K562 (cell line): Measurements from ENCODE around the gene PSMG3. TPM values are rescaled to one million over a fixed set of nuclear protein-coding genes. Genes with fewer than 3 reads are reported as not detected.

Experiments used
- ARNT ChIP-seq, 2 experiments: fragments of 450-650 bp; IDR thresholded peaks; 2 replicates each; pipeline ENCODE4 v1.6.1; 2016; ENCODE audit warnings: mild to moderate bottlenecking in 1 of 2
- ATF4 ChIP-seq: fragments of 450-650 bp; formaldehyde crosslinking; IDR thresholded peaks from 2 replicates; pipeline ENCODE4 v1.4.0; 2022; ENCODE audit warnings: mild to moderate bottlenecking, moderate library complexity
- CBX1 ChIP-seq: sonication (generic); IDR thresholded peaks from 2 replicates; pipeline ENCODE4 v1.6.1; 2016; ENCODE audit warnings: antibody characterized with exemption, low read depth, mild to moderate bottlenecking
- CHD1 ChIP-seq: fragments of 200-600 bp; sonication (generic); IDR thresholded peaks from one replicate; pipeline ENCODE4 v1.6.1; 2012; ENCODE audit warnings: mild to moderate bottlenecking, moderate library complexity, low read length, inconsistent platforms
- GATAD2B ChIP-seq: fragments of 450-650 bp; IDR thresholded peaks from 2 replicates; pipeline ENCODE4 v1.6.1; 2017; ENCODE audit warnings: mild to moderate bottlenecking, borderline replicate concordance
- RBM17 ChIP-seq: fragments of 200-400 bp; formaldehyde crosslinking; IDR thresholded peaks from 2 replicates; pipeline ENCODE4 v1.6.1; 2017; ENCODE audit warnings: low read depth, mild to moderate bottlenecking, low read length, borderline replicate concordance
- RCOR1 ChIP-seq, 2 experiments: IDR thresholded peaks; 2 replicates each; pipeline ENCODE4 v1.6.1; 2012; ENCODE audit warnings: low read depth in 2 of 2, low read length in 2 of 2, borderline replicate concordance in 1 of 2, improper control_type of control experiment in 1 of 2
- REST ChIP-seq, 2 experiments: fragments of 450-650 bp; formaldehyde crosslinking in 1 of 2; IDR thresholded peaks; 2 replicates each; pipeline versions ENCODE4 v1.4.0 to v1.6.1; 2014 to 2020; ENCODE audit warnings: mild to moderate bottlenecking in 2 of 2, borderline replicate concordance in 1 of 2, low read depth in 1 of 2
- THRA ChIP-seq: fragments of 450-650 bp; IDR thresholded peaks from 2 replicates; pipeline ENCODE4 v1.6.1; 2017; ENCODE audit warnings: mild to moderate bottlenecking, moderate library complexity
- ZNF23 ChIP-seq: fragments of 250-450 bp; sonication (Bioruptor Pico); IDR thresholded peaks from 2 replicates; pipeline ENCODE4 v1.4.0; 2020; ENCODE audit warnings: mild to moderate bottlenecking
- ZNF324 ChIP-seq: fragments of 250-450 bp; sonication (Bioruptor Pico); IDR thresholded peaks from 2 replicates; pipeline ENCODE4 v1.4.0; 2020; ENCODE audit warnings: mild to moderate bottlenecking
- ZNF347 ChIP-seq: fragments of 450-650 bp; formaldehyde crosslinking; IDR thresholded peaks from 2 replicates; pipeline ENCODE4 v1.4.0; 2020; ENCODE audit warnings: low read depth, mild to moderate bottlenecking, moderate library complexity
- ZNF778 ChIP-seq: fragments of 450-650 bp; formaldehyde crosslinking; IDR thresholded peaks from 2 replicates; pipeline ENCODE4 v1.4.0; 2020; ENCODE audit warnings: mild to moderate bottlenecking, moderate library complexity
- polyA plus RNA-seq, 8 experiments: library from polyadenylated mRNA; depleted of rRNA in 4 of 8; stranded (reverse) in 5 of 8; unstranded in 3 of 8; fragments of >200 nt; fragmentation: Nextera tagmentation in 2 of 8; fragmentation: Illumina TruSeq in 1 of 8; extraction: Ambion mirVana in 2 of 8; extraction: Trizol in 1 of 8; gene quantifications; 2 replicates each; pipeline versions ENCODE4 v1.2.1 to v1.2.3, GENCODE V29; 2011 to 2014; ENCODE audit warnings: inconsistent platforms in 1 of 8, missing spikeins in 1 of 8
- total RNA-seq, 7 experiments: library from RNA; depleted of rRNA in 6 of 7; stranded (reverse); fragments of >200 nt in 6 of 7; fragmentation: Illumina TruSeq in 2 of 7; extraction: Trizol in 2 of 7; gene quantifications; 2 replicates each; pipeline versions ENCODE4 v1.2.1 to v1.2.3, GENCODE V29; 2011 to 2021; ENCODE audit warnings: low replicate concordance in 1 of 7

The PSMG3 gene
- total and polyA plus RNA-seq, 9 of the 15 experiments (the other 6 are each of a cell fraction or from before 2014, with no cell fraction given), result 34.8 to 122 (median 80.1) TPM

GRCh38 chr7:1579481-1580421, 9.9 kb upstream of the PSMG3 start (continued):
- TF ChIP-seq REST (IDR thresholded peaks at IDR 0.05; ENCODE audit: borderline replicate concordance), result peak; percentile 56; the same call in 1 of the 2 replicates
- no peak for TF ChIP-seq REST (CRISPR knock-in tag; IDR thresholded peaks at IDR 0.05; ENCODE audit: low read depth)
- no peak for TF ChIP-seq GATAD2B
- no peak for TF ChIP-seq CHD1
- TF ChIP-seq RBM17, result no peak
- TF ChIP-seq ATF4 (CRISPR knock-in tag), result no peak
- peak in 1 of 2 experiments; percentile 31; a peak in 1 of 4 replicates for TF ChIP-seq RCOR1 (IDR thresholded peaks at IDR 0.05; ENCODE audit: borderline replicate concordance in 1 of 2, low read depth in 2 of 2, low read length in 2 of 2)
- no peak for TF ChIP-seq ZNF347 (CRISPR knock-in tag)
- TF ChIP-seq ARNT (IDR thresholded peaks at IDR 0.05), result peak in 1 of 2 experiments; percentile 27; a peak in 1 of 4 replicates
- no peak for TF ChIP-seq CBX1
- TF ChIP-seq ZNF778 (CRISPR knock-in tag), result no peak
- no peak for TF ChIP-seq ZNF23 (CRISPR knock-in tag)
- TF ChIP-seq ZNF324 (CRISPR knock-in tag), result no peak
- TF ChIP-seq THRA, result no peak
